Hematopoietic multipotent progenitor cell treated with erythropoietin and hydrocortisone succinate and interleukin-3 and kit ligand, for 8 days (in vitro differentiated cells): ENCODE measurements around the gene PNMA8B.
A peak's percentile ranks its signal among the peaks of the same experiment; 100 is the strongest.

ENCODE experiments used
- DNase-seq: peaks from one replicate; pipeline ENCODE4 v3.0.0-alpha.2; 2015

PNMA8B gene

DNA sequence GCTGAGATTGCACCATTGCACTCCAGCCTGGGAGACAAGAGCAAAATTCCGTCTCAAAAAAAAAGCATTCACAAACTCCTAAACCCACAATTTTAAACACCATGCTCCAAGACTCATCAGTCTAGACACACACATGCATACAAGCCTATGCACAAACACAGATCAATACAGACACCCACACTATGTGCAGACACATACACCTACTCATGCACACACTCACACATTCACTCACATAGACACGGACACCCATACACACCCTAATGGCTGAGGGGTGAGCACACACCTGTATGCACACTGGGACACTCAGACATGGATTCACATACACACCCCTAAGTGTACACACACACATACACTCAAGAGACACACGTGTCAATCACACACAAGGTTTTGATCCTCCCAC is 9.3 kb downstream of the PNMA8B start:
- DNase-seq, result no peak

DNA sequence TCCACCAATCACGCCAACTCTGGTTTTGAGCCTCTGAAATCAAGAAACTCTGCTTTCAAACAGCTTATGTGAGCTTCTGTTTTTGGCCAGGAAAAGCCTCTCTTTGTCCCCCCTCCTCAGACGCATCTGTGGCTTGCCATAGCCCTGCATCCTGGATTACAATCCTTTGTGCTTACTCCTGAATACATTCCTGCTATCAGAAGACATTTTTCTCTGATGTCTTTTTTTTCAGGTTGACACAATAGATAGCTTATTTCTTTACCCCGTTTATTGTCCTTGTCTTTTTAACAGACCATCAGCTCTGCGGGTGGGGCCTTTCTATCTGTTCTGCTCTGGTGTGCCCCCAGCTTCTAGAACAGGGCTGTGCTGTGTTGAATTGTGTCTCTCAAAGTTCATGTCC is 11.0 kb downstream of the PNMA8B start:
- DNase-seq, result no peak

DNA sequence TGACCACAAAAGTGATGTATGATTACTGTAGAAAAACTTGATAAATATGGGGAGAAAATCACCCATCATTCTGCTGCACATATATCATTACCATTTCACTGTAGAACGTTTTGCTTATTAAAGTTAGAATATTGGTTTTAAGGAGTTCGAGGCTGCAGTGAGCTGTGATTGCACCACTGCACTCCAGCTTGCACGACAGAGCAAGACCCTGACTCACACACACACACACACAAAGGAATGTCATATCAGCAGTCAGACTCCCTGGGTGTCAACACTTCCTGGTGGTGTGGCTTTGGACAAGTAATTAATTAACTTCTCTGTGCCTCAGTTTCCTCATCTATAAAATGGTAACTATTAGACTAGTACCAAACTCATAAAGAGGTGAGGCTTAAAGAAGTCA is 13.0 kb downstream of the PNMA8B start:
- DNase-seq, result no peak

DNA sequence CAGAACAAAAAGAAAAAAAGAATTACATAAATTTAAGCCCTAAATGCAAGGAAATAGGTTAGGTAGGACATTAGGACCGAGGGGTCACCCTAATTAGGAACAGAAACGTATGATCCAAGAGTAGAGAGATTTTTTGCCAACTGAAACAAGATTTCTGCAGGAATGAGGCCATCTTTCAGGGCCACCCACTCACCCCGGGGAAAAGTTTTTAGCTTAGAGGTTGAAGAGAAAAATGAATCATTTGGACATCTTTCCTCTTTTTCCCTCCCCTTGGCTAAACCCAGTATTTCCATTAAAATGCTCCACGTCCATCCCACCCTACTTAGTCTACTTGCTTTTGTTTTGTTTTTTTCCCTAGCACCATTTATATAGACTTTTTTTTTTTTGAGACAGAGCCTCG is 13.7 kb downstream of the PNMA8B start:
- no peak for DNase-seq

DNA sequence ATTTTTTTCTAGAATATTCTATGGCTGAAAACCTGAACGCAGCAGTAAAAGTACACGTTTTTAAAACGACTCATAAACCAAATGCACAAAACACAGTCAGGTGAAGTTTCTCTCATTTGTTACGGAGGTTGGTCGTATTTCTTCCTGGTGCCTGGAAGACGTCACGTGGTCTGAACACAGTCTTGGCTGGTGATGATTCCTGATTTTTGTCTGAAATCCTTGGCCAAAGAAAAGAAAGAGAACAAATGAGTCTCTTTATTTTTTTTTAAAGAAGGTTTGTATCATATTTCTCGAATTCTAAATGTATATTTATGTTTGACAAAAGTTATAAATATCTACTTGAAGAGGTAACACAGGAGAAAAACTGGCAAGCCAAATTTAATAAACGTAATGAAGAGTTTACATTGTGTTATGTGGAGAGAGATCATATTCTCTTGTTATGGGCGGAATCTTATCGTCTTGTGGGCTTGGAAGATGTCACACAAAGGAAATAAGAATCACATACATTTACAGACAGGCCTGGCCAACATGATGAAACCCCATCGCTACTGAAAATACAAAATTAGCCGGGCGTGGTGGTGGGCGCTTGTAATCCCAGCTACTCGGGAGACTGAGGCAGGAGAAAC is 14.3 kb downstream of the PNMA8B start:
- DNase-seq, result no peak

DNA sequence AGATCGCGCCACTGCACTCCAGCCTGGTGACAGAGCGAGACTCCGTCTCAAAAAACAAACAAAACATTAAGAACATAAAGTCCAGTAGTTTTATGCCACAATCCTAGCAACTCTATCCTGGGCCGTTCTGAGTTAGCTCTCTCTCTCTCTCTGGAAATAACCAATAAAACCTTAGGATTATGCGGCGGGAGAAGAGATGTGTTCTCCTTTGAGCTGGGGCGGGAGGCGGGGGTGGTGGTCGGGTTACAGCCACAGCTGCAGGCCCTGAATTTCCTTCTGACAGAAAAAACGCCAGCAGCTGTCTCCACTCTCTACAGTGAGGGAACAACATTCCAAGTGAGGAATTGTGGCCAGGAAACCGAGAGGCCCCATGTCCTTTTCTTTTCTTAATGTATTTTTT is 15.3 kb downstream of the PNMA8B start:
- DNase-seq, result no peak

DNA sequence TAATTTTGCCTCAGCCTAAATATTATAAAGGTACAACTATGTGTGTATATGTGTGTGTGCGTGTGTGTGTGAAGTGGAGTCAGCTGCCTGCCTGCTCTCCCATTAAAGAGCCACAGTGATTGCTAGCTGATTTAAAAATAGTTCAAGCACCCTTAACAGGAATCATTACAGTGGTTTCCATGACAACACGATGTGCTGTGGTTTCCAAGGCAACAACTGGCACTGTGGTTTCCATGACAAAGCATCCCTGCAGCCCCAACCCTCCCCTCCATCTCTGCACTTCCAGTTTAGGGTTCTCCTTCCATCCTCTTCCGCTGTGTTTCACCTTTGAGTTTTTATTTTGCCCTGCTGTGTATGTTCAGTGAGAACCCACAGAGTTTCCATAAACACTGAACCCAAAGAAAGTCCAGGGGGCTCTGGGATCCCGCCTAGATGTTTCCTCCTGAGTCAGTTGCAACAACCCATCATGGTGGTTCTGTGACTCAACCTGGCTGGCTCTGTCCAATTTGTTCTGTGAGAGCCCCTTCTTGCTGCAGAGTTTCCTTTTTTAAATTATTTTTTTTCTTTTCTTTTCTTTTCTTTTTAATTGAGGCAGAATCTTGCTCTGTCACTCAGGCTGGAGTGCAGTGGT is 17.2 kb downstream of the PNMA8B start:
- DNase-seq, result no peak

DNA sequence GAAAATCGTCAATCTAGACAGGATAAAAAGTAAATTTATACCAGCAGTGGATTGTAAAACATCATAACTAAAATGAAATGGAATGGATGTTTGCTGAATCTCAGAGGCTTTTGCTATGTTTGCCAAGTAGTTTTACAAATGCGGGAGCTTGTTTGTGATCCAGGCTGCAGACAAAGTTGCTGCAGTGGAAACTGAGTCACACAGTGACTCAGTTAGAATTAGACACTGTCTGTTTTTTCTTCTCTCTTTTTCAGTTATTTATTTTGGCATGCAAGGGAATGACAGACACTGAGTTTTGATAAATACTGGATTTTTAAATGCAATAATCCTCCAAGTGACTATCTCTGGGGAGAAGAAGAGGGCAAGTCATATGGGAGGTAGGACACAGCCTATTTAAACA is 19.7 kb downstream of the PNMA8B start:
- DNase-seq, result no peak

DNA sequence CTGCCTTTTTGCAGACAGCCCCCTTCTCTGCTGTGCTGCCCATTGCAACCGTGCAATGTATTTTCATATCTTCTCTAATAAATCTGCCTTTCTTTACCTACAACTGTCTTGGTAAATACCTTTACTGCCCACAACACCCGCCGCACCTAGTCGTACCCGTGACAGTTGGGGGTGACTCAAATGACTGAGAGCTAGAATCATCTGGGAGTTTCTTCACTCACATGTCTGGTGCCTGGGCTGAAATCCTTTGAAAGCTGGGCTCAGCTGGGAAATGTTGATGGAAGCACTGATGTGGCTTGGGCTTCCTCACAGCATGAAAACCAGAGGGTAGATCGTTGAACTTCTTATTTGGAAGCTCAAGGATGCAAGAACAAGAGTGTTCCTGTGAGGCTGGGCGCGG is 21.5 kb downstream of the PNMA8B start:
- no peak for DNase-seq

DNA sequence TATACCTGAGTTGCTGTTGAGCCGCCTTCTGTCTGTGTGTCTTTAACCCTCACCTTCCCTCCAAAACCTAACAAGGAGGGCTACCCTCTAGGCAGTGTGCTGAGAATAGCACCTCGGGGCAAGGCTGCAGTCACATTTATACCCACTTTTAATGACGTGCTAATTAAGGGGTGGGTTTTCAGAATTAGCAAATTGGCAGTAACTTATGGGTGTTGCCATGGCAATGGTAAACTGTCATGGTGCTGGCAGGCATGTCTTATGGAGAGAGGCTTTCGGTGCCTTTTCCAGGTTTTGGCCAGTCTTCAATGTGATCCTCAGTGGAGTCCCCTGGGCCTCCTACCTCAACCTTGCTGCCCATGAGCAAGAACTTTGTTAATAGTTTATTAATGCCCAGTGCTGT is 23.1 kb downstream of the PNMA8B start:
- DNase-seq, result no peak

DNA sequence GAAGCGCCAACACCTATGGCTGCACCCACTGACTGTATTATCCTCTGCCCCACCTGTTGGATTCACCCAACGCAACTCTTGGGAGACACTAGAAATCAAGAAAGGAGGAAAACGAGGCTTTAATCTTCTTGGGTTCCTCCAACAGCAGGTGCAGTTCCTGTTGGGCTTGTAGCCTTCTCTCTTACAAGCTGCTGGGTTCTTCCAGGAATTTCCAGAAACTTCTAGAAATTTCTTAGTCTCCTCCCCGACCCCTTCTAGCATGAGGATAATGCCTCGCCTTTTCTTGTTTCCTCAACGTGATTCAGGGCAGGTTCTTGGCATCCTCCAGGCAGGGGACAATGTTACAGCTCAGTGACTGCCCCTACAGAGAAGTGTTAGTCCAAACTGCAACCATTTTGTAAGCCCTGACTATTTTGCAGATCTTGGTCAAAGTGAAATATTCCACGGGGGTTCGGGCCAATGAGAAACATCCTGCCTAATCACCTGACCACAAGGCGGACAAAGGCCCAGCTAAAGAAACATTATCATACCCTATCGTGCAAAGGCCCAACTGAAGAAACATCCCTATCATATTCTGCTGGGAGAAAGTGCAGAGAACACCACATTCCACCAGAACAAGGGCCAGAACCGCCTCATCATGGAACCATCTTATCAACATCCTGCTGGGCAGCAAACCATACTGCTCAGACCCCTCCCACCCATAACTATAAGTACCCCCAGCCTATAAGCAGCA is 23.7 kb downstream of the PNMA8B start:
- no peak for DNase-seq

DNA sequence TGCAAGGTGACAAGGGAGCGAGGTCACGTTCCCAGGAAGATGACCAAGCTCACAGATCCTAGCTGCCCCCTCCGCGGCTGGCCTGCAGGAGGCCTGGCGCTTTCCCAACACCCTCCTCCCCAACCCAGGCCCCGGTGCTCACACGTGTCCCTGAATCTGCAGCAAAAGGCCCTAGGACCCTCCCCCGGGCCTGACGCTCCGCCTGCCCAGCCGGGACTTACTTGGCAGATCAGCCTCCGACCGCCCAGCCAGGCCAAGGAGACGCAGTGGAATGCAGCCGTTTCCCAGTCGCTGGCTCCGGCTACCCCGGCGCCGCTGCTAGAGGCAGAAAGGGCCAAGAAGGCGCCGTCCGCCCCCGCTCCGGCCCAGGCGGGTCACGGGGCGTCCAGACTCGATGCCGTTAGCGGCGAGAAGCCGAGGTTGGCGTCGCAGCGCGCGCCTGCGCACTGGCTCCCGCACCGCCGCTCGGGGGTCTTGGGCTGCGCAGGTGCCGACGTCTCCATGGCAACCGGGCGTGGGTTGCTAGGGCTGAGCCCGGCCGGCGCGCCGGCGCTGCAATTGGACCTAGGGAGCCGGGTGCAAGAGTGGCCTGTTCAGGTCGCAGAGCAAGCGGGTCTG is 24.4 kb downstream of the PNMA8B start, which contains the start of gene PNMA8A:
TSS of gene PNMA8A (minus strand) at position 448 of the 618 bp plus-strand sequence. CDS start 528 bp downstream, outside the sequence.
- DNase-seq, result no peak

DNA sequence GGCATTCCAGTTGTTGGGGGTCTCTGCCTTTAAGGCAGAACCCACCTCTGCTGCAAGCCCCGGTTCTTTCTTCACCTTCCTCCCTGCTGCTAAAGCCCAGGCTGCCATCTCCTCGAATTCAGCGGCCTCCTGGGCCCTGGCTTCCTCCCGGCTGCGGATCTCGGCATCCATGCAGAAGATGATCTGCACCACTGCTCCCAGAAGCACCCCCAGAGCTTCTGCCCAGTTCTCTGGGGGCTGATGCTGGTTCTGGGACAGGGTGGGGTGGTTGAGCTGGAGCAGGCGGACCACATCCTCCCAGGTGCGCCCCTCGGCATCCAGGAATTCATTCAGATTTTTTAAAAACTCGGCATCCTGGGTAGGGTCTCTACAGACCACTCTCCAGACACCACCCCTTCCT is 25.3 kb downstream of the PNMA8B start:
- no peak for DNase-seq

DNA sequence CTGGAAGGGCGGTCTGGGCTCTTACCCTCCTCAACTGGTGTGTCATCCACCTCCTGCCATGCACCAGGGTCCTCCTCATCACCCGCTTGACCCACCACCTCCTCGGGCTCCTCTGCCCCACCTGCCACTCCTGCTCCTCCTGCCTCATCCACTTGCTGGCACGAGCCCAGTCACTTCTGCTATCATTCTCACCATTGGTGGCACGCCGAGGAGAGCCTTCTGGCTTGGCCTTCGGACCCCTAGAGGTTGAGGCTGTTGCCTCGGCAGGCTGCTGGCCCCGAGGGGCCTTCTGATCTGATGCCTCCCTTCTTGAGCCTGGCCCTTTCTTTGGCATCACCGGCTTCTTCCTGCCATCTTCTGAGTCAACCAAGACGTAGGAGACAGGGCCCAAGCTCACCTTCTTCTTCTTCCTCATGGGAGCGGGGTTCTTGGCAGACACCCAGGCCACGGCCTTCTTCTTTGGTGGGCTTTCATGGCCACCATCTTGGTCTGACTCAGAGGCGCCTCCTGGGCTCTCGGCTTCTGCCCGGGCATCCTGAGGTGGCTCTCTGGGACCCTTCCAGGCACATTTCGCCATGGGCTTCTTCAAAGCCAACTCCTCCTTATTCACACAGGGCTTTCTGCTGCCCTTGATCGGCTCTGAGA is 26.0 kb downstream of the PNMA8B start:
- DNase-seq, result no peak

DNA sequence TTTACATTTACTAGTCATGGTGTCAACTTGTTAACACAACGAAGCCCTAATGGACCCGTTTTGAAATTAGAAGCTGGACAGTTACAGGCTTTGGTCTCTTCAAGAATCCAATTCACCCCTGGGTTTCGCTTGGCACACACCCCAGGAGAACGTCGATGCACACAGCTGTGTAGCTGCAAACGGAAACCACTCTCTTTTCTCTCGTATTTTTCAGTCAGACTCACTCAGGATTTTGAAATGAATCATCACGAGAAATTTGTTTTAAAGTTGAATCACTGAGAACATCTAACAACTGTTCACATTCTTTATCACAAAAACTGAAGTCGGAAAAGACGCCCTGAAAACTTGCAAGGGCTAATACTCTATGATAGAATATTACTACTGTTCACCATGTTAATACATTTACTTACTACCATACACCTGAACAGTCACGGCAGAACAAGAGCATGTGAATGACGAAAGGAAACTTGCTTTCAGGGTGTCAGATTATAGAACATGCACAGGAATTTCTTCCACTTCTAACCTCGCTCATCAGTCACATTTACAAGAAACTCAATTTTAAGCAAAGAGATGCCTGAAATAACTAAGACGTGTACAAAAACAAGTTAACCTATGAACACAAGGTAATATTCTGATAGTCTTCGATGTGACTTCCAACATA is 29.0 kb downstream of the PNMA8B start:
- no peak for DNase-seq

DNA sequence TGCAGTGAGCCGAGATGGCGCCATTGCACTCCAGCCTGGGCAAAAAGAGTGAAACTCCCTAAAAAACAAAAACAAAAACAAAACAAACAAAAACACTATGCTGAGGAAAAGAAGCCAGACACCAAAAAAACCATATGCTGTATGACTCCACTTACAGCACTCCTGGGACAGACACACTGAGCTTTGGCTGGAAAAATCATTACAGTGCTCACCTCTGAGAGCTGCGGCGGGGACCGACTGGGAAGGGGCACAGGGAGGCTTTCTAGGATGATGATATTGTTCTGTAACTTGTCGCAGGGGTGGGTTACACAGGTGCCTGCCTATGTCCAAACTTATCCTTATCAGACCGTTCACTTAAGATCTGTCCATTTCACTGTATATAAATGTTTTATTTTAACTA is 32.2 kb downstream of the PNMA8B start:
- no peak for DNase-seq

DNA sequence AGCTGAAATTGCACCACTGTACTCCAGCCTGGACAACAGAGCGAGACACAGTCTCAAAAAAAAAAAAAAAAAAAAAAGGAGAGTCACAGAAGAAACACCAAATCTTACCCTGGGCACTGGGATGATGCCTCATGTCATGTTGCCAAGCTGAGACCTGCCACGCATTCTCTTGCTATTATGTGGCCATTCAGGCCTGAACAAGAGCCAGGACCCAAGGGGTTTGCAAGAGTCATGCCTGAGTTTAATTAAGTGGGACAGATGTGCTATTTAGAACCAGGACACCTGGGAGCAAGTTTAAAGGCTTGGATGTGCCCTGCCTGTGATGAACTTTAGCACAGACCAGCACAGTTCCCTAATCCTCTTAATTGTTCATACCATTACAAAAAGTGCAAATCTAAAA is 34.1 kb downstream of the PNMA8B start:
- no peak for DNase-seq

DNA sequence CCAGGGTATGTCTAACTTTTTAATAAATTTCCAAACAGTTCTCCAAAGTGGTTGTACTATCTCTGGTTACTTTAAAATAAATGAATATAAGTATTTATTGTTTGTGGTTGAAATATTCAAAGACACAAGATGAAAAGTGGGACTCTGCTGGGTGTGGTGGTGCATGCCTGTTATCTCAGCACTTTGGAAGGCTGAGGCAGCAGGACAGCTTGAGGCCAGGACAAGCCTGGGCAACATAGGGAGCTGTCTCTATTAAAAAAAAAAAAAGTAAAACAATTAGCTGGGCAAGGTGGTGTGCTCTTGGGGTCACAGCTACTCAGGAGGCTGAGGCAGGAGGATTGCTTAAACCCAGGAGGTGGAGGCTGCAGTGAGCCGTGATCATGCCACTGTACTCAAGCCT is 34.7 kb downstream of the PNMA8B start:
- peak; percentile 9 for DNase-seq

DNA sequence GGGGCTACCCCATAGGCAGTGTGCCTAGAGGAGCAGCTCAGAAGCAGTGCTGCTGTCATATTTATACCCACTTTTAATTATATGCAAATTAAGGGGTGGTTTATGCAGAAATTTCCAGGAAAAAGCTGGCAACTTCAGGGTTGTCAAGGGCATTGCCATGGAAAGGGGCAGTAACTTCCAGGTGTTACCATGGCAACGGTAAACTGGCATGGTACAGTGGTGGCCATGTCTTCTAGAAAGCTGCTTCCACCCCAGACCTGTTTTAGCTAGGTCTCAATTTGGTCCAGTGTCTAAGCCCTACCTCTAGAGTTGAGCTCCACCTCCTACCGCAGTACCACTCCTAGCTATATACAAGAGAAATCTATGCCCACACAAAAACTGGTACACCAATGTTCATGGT is 35.6 kb downstream of the PNMA8B start:
- DNase-seq, result no peak

DNA sequence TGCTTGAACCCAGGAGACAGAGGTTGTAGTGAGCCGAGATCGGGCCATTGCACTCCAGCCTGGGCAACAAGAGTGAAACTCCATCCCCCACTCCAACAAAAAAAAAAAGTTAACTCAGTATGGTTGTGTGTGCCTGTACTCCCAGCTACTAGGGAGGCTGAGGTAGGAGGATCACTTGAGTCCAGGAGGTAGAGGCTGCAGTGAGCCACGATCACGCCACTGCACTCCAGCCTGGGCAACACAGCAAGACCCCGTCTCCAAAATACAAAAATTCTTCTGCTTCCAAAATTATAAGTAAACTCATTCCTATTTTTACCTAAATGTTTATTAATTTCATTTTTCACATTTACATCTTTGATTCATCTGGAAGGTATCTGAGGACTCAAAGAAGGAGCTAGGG is 38.7 kb downstream of the PNMA8B start:
- no peak for DNase-seq

DNA sequence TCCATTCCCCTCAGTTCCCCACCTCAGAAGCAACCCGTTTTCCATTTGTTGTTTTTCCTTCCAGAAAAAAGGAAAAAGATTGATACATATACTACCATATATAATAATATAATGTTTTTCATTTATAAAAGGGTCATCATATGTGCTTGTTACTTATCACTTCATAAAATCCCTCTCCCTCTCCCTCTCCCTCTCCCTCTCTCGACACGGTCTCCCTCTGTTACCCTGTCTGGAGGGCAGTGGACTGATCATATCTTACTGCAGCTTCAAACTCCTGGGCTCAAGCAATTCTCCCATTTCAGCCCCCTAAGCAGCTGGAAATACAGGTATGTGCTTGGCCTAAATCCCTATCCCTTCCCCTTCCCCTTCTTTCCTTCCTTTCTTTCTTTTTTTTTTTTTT is 41.4 kb downstream of the PNMA8B start:
- DNase-seq, result no peak

DNA sequence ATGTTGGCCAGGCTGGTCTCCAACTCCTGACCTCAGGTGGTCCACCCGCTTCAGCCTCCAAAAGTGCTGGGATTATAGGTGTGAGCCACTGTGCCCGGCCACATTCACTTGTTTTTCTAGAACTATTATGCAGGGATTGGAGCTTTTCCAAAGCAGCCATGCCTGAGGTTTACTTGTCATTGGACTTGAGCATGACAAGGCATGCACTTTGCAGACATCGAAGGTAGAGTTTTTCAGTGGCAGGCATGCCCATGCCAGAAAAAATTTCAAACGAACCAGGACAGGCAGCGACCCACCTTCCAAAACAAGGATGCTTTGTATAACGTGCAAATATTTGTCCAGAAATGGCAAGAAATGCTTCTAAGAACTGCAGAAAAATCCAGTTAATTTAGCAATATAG is 42.0 kb downstream of the PNMA8B start:
- no peak for DNase-seq

DNA sequence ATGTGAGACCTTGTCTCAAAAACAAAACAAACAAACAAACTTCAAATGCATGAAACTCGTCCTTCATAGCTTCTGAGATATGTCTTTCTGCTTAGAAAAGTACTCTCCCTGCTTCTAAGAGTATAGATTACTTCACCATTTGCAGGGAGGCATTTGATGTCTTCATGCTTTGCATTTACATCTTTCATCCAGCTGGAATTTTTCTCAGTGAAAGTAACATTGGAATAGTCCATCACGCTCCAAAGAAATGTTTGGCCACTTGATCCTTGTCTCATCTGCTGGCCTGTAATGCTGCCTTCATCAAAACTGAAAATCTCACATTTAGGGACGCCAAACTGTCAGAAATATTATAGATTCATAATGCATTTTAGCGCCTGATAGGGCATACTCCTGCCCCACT is 43.5 kb downstream of the PNMA8B start:
- no peak for DNase-seq
